ENCODE measurements around the gene CYTIP.

The CYTIP gene

DNA sequence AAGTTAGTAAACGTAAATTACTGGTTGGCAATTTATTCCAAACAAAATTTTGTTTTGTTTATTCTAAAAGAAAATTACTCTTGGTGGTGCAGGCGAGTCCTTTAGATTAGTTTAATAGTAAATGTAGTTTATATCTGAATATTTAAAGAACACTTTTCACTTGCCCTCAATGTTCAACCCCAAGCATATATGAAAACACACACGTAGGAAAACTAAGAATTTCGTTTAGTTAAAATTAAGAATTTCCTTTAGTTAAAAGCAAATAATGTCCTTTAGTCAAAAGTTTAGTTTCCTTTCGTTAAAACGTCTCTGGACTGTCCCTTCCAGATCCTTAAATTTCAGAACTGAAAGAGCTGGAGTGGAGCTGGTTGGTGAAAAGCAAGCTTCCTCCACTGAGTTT is 19.1 kb upstream of the CYTIP start:
- DNase-seq (ENCODE audit: low read depth) = no peak
- no peak overlapping the region for H3K4me3 ChIP-seq (ENCODE audit: low read length)
- TF ChIP-seq, protein P1, sequence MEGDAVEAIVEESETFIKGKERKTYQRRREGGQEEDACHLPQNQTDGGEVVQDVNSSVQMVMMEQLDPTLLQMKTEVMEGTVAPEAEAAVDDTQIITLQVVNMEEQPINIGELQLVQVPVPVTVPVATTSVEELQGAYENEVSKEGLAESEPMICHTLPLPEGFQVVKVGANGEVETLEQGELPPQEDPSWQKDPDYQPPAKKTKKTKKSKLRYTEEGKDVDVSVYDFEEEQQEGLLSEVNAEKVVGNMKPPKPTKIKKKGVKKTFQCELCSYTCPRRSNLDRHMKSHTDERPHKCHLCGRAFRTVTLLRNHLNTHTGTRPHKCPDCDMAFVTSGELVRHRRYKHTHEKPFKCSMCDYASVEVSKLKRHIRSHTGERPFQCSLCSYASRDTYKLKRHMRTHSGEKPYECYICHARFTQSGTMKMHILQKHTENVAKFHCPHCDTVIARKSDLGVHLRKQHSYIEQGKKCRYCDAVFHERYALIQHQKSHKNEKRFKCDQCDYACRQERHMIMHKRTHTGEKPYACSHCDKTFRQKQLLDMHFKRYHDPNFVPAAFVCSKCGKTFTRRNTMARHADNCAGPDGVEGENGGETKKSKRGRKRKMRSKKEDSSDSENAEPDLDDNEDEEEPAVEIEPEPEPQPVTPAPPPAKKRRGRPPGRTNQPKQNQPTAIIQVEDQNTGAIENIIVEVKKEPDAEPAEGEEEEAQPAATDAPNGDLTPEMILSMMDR (conservative IDR thresholded peaks at IDR 0.05; ENCODE audit: low read depth, low read length) = no peak

DNA sequence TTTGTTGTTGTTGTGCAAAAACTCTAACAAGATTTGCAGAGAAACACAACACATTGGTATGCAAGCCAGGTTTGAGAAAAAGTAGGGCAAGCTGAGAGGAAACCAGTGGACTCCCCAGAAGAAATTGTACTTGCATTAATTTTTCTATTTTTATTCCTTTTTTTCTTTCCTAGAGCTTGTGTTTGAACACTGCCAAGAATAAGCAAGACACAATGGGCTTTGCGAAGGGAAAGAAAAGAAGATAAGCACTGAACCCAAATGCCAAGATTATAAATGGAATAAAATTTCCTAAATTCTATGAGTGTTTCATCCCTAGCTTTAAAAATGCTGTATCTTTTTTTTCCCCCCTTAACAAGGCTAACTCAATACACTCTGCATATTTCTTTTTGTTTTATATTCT is 17.0 kb upstream of the CYTIP start:
- DNase-seq (ENCODE audit: low read depth) = no peak
- TF ChIP-seq, protein P1 (conservative IDR thresholded peaks at IDR 0.05; ENCODE audit: low read depth, low read length) = no peak
- no peak overlapping the region for H3K4me3 ChIP-seq (ENCODE audit: low read length)

DNA sequence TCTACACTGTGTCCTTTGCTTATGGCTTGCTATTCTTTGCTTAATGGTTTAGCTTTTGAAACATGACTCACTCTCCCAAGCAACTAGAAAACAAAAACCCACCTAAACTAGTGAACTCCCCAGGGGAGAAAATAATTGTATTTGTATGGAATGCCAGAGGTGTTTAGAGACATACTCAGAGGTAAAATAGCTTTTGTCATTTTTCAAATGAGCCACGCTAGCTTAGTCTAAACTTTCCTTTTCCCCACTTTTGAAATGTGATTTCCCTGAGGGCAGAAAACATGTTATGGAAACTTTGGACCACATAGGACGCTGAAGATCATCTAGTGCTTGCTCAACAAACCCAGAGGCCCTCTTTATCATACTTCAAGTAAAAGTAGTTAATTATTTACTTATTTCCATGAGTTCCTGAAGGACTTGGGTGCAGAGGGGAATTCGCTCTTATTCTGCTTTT is 16.5 kb upstream of the CYTIP start:
- TF ChIP-seq, protein P1 (conservative IDR thresholded peaks at IDR 0.05; ENCODE audit: low read depth, low read length) = no peak
- no peak for DNase-seq (ENCODE audit: low read depth)
- H3K4me3 ChIP-seq (ENCODE audit: low read length) = no peak overlapping the region

DNA sequence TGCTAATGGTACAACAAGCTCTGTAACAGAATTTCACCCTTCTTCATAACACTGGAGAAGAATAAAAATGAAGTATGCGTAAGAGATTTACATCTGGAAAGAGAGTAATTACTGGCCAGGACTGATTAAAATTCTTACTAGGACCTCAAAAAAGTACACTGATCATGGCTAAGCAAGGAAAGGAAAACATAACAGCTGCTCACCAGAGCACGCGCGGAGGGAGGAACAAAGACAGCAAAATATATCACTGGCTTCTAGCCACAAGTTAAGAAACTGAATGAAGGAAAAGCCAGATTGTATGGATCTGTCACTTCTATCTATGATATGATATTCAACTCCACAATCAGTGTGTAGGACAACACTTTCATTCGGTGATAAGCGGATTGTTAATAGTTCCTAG is 15.6 kb upstream of the CYTIP start:
- no peak for DNase-seq (ENCODE audit: low read depth)
- no peak overlapping the region for H3K4me3 ChIP-seq (ENCODE audit: low read length)
- TF ChIP-seq, protein P1 (conservative IDR thresholded peaks at IDR 0.05; ENCODE audit: low read depth, low read length) = no peak

DNA sequence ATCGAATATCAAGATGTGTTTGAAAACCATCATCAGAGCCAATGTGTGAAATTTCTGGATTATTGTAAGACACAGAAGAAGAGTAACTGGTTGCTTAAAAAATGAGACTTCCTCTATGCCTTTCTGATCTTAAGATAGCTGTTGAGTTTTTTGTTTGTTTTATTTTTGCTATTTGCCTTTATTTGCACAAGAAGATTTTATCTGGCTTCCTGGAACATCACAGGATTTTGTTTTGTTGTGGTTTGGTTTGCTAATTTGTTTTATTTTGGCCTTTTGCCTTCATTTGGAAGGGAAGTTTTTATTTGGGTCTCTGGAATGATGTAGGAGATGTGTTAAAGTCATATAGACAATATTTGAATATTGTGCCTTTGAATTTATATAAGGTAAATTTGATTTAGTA is 3.9 kb upstream of the CYTIP start:
- TF ChIP-seq, protein P1 (conservative IDR thresholded peaks at IDR 0.05; ENCODE audit: low read depth, low read length) = no peak
- no peak for DNase-seq (ENCODE audit: low read depth)
- no peak overlapping the region for H3K4me3 ChIP-seq (ENCODE audit: low read length)

DNA sequence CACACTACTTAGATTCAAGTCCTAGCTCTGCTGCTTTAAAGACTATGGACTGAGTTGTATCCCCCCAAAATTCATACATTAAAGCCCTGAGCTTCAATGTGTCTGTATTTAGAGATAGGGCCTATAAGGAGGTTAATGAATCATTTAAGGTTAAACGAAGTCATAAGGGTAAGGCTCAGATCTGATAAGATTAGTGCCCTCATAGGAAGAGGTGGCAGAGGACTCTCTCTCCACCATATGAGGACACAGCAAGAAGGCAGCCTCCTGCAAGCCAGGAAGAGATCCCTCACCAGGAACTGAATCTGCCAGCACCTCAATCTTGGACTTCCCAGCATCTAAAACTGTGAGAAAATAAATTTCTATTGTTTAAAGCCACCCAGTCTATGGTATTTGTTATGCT is 3.1 kb upstream of the CYTIP start:
- TF ChIP-seq, protein P1 (conservative IDR thresholded peaks at IDR 0.05; ENCODE audit: low read depth, low read length) = no peak
- no peak overlapping the region for H3K4me3 ChIP-seq (ENCODE audit: low read length)
- no peak for DNase-seq (ENCODE audit: low read depth)

DNA sequence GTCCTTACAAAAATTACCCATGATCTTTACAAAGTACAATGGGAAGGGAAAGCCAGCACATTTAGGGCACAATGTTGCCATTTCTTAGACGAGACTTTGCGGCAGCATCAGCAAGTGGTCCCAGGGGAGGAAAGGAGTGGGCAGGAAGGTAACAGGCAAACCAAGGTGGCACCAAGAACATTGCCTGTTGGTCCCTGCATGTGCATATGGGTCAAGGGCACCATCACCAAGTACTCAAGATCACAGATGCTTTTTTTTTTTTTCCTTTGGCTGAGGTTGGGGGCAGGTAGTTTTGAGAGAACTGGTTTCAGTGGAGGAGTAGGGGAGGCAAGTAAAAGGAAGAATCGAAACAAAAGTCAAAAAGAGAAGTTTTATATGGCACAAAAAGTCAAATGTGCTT is 752 bp upstream of the CYTIP start:
- TF ChIP-seq, protein P1 (conservative IDR thresholded peaks at IDR 0.05; ENCODE audit: low read depth, low read length) = no peak
- no peak overlapping the region for H3K4me3 ChIP-seq (ENCODE audit: low read length)
- no peak for DNase-seq (ENCODE audit: low read depth)
